Heart left ventricle (tissue), 13 donors: ENCODE results near the gene ZNF442.

Source experiments
- CTCF ChIP-seq, 12 donors: fragments of 200-600 bp; sonication (generic) in 4 of 12; IDR thresholded peaks; one replicate each; pipeline versions ENCODE4 v1.5.0 to v1.8.0; 2018 to 2022; ENCODE audit warnings: antibody characterized with exemption in 12 of 12, mild to moderate bottlenecking in 5 of 12
- POLR2A ChIP-seq, 2 donors: fragments of 450-650 bp; IDR thresholded peaks; one replicate each; pipeline ENCODE4 v1.6.1; 2017; ENCODE audit warnings: antibody characterized with exemption in 2 of 2, mild to moderate bottlenecking in 2 of 2, moderate library complexity in 2 of 2
- donor health status: ischemic (EF 13 %, LVEDD 7.1; RV severe dilation, severe dysfunction).
- donor health status: DM: no; HTN: yes; CAD: no.
- donor health status: DM: no; HTN: no; CAD: no.
- donor health status: ischemic (EF 25% LVEDD 6.9; RV normal size, moderate dysfunction).
- donor health status: ischemic (EF 25% LVEDD 5.7; RV mildly dilated, moderate dysfunction).
- donor health status: ischemic (EF 35%, LVEDD 5.7; RV mildly dilated, moderate dysfunction).
- donor health status: nonischemic (EF 11% LVEDD 7.7; RV severe dilation, severe dysfunction).
- donor health status: DM: yes; HTN: yes; CAD: no.
- donor health status: PGD.
- donor health status: ischemic (EF 29% LVEDD 5.4; RV normal size, mild dysfunction).
- donor health status: nonischemic (EF 23%, LVEDD 6.1; RV moderate dilation, normal function).

- TF ChIP-seq POLR2A (IDR thresholded peaks at IDR 0.05) (no peak), CTCF (IDR thresholded peaks at IDR 0.05) (no peak)
Measured at GRCh38 chr19:12325690-12326089, 39.8 kb downstream of the ZNF442 start.
